Measurements from ENCODE around the gene ISLR.

GRCh38 chr15:74130155-74130848 lies 43.2 kb upstream of the ISLR start, which contains the start of gene ISLR2:
- no peak for TF ChIP-seq POLR2A (IDR thresholded peaks at IDR 0.05; ENCODE audit: low read length)
- no peak for TF ChIP-seq GATA1 (IDR thresholded peaks at IDR 0.05; ENCODE audit: low read depth, low read length)
